CD4-positive, alpha-beta T cell treated with Interleukin-2 at 100 ng/mL for 4 hours (primary cell): ENCODE measurements around the gene NCK1.
A peak's percentile ranks its signal among the peaks of the same experiment; 100 is the strongest.
"Not testable (repeated sequence)": the region's sequence is repeated elsewhere in the genome, so short reads cannot be mapped to it uniquely, and the experiment has no call there.

Experiments used
- DNase-seq: peaks from one replicate; pipeline ENCODE4 v3.0.0-alpha.2; 2020; ENCODE audit warnings: low spot score

Gene NCK1

GRCh38 chr3:136862617-136863322 is 762 bp downstream of the NCK1 start:
- peak; percentile 20 for DNase-seq

- DNase-seq: no peak
Measured at GRCh38 chr3:136869282-136869681, 7.3 kb downstream of the NCK1 start.

- not testable (repeated sequence) for DNase-seq
Measured at GRCh38 chr3:136872258-136872657, 10.2 kb downstream of the NCK1 start.

- DNase-seq: not testable (repeated sequence)
Measured at GRCh38 chr3:136879510-136879909, 17.5 kb downstream of the NCK1 start.

GRCh38 chr3:136882571-136882970 is 20.6 kb downstream of the NCK1 start:
- peak; percentile 36 for DNase-seq

GRCh38 chr3:136883967-136884720 is 22.1 kb downstream of the NCK1 start:
- DNase-seq: no peak

GRCh38 chr3:136885357-136886213 is 23.6 kb downstream of the NCK1 start:
- DNase-seq: peak; percentile 42

GRCh38 chr3:136889947-136890346 is 27.9 kb downstream of the NCK1 start:
- no peak for DNase-seq

- DNase-seq: no peak
Measured at GRCh38 chr3:136891934-136892855, 30.2 kb downstream of the NCK1 start.

GRCh38 chr3:136893848-136894443 is 31.9 kb downstream of the NCK1 start:
- no peak for DNase-seq

- DNase-seq: not testable (repeated sequence)
Measured at GRCh38 chr3:136897171-136897570, 35.2 kb downstream of the NCK1 start.

- DNase-seq: no peak
Measured at GRCh38 chr3:136898549-136898948, 36.5 kb downstream of the NCK1 start.

GRCh38 chr3:136898954-136899353 is 36.9 kb downstream of the NCK1 start:
- DNase-seq: no peak

- peak; percentile 29 for DNase-seq
Measured at GRCh38 chr3:136899622-136900158, 37.7 kb downstream of the NCK1 start.

GRCh38 chr3:136900694-136901093 is 38.7 kb downstream of the NCK1 start:
- not testable (repeated sequence) for DNase-seq

GRCh38 chr3:136901391-136901790 is 39.4 kb downstream of the NCK1 start:
- no peak for DNase-seq

GRCh38 chr3:136902530-136902929 is 40.5 kb downstream of the NCK1 start:
- DNase-seq: not testable (repeated sequence)

- DNase-seq: no peak
Measured at GRCh38 chr3:136903899-136904298, 41.9 kb downstream of the NCK1 start.

- DNase-seq: no peak
Measured at GRCh38 chr3:136904746-136905145, 42.7 kb downstream of the NCK1 start.

- DNase-seq: no peak
Measured at GRCh38 chr3:136905549-136905948, 43.5 kb downstream of the NCK1 start.

GRCh38 chr3:136906725-136907124 is 44.7 kb downstream of the NCK1 start:
- no peak for DNase-seq
